Measurements from ENCODE around the gene PIK3C2A.
"Not testable (repeated sequence)": the region's sequence is repeated elsewhere in the genome, so short reads cannot be mapped to it uniquely, and the experiment has no call there.

The PIK3C2A gene

GRCh38 chr11:17228186-17228925, 20.6 kb upstream of the PIK3C2A start:
- H3K9ac ChIP-seq (ENCODE audit: low read depth, low read length); H3K4me1 ChIP-seq (ENCODE audit: insufficient read depth, low read length); H3K9me3 ChIP-seq (ENCODE audit: control insufficient read depth, insufficient read depth, low read length); H3K36me3 ChIP-seq (ENCODE audit: insufficient read depth, low read length): not testable (repeated sequence)

- Histone ChIP-seq H3K9me3 (ENCODE audit: control insufficient read depth, insufficient read depth, low read length) (no peaks in the 10 kb centered on the region), H3K4me1 (ENCODE audit: insufficient read depth, low read length) (no peaks in the 10 kb centered on the region; the same call in 1 of the 2 replicates), H3K9ac (ENCODE audit: low read depth, low read length) (no peak overlapping the region), H3K36me3 (ENCODE audit: insufficient read depth, low read length) (no peaks in the 10 kb centered on the region)
Measured at GRCh38 chr11:17224727-17225126, 16.9 kb upstream of the PIK3C2A start.

GRCh38 chr11:17221968-17222367, 14.2 kb upstream of the PIK3C2A start:
- no peaks in the 10 kb centered on the region for H3K36me3 ChIP-seq (ENCODE audit: insufficient read depth, low read length)
- H3K9me3 ChIP-seq (ENCODE audit: control insufficient read depth, insufficient read depth, low read length), result no peaks in the 10 kb centered on the region
- peaks cover 4% of the 10 kb centered on the region; the same call in 1 of the 2 replicates for H3K4me1 ChIP-seq (ENCODE audit: insufficient read depth, low read length)
- no peak overlapping the region for H3K9ac ChIP-seq (ENCODE audit: low read depth, low read length)

- Histone ChIP-seq H3K4me1 (ENCODE audit: insufficient read depth, low read length) (peaks cover 4% of the 10 kb centered on the region; the same call in 1 of the 2 replicates), H3K9ac (ENCODE audit: low read depth, low read length) (no peak overlapping the region), H3K36me3 (ENCODE audit: insufficient read depth, low read length) (no peaks in the 10 kb centered on the region), H3K9me3 (ENCODE audit: control insufficient read depth, insufficient read depth, low read length) (no peaks in the 10 kb centered on the region)
Measured at GRCh38 chr11:17219016-17219415, 11.2 kb upstream of the PIK3C2A start.

GRCh38 chr11:17218403-17218802, 10.6 kb upstream of the PIK3C2A start:
- Histone ChIP-seq H3K9me3 (ENCODE audit: control insufficient read depth, insufficient read depth, low read length) (no peaks in the 10 kb centered on the region), H3K4me1 (ENCODE audit: insufficient read depth, low read length) (peaks cover 4% of the 10 kb centered on the region; the same call in 1 of the 2 replicates), H3K36me3 (ENCODE audit: insufficient read depth, low read length) (no peaks in the 10 kb centered on the region), H3K9ac (ENCODE audit: low read depth, low read length) (no peak overlapping the region)

- H3K4me1 ChIP-seq (ENCODE audit: insufficient read depth, low read length), result peaks cover 4% of the 10 kb centered on the region; the same call in 1 of the 2 replicates
- no peak overlapping the region for H3K9ac ChIP-seq (ENCODE audit: low read depth, low read length)
- no peaks in the 10 kb centered on the region for H3K9me3 ChIP-seq (ENCODE audit: control insufficient read depth, insufficient read depth, low read length)
- H3K36me3 ChIP-seq (ENCODE audit: insufficient read depth, low read length), result no peaks in the 10 kb centered on the region
Measured at GRCh38 chr11:17217401-17217800, 9.6 kb upstream of the PIK3C2A start.

GRCh38 chr11:17214338-17214737, 6.6 kb upstream of the PIK3C2A start:
- Histone ChIP-seq H3K4me1 (ENCODE audit: insufficient read depth, low read length) (0 out of 2 replicates have a peak, but pooled peaks cover 4% of the 10 kb centered on the region), H3K36me3 (ENCODE audit: insufficient read depth, low read length) (no peaks in the 10 kb centered on the region), H3K9ac (ENCODE audit: low read depth, low read length) (no peak overlapping the region), H3K9me3 (ENCODE audit: control insufficient read depth, insufficient read depth, low read length) (no peaks in the 10 kb centered on the region)

- H3K9me3 ChIP-seq (ENCODE audit: control insufficient read depth, insufficient read depth, low read length), result no peaks in the 10 kb centered on the region
- no peaks in the 10 kb centered on the region for H3K36me3 ChIP-seq (ENCODE audit: insufficient read depth, low read length)
- no peaks in the 10 kb centered on the region for H3K4me1 ChIP-seq (ENCODE audit: insufficient read depth, low read length)
- no peak overlapping the region for H3K9ac ChIP-seq (ENCODE audit: low read depth, low read length)
Measured at GRCh38 chr11:17211286-17211685, 3.5 kb upstream of the PIK3C2A start.

GRCh38 chr11:17209939-17210245, 2.1 kb upstream of the PIK3C2A start:
- H3K9me3 ChIP-seq (ENCODE audit: control insufficient read depth, insufficient read depth, low read length), result no peaks in the 10 kb centered on the region
- no peaks in the 10 kb centered on the region for H3K4me1 ChIP-seq (ENCODE audit: insufficient read depth, low read length)
- no peaks in the 10 kb centered on the region for H3K36me3 ChIP-seq (ENCODE audit: insufficient read depth, low read length)
- no peak overlapping the region for H3K9ac ChIP-seq (ENCODE audit: low read depth, low read length)

- Histone ChIP-seq H3K9me3 (ENCODE audit: control insufficient read depth, insufficient read depth, low read length) (no peaks in the 10 kb centered on the region), H3K9ac (ENCODE audit: low read depth, low read length) (peak overlapping the region; percentile 93), H3K4me1 (ENCODE audit: insufficient read depth, low read length) (no peaks in the 10 kb centered on the region), H3K36me3 (ENCODE audit: insufficient read depth, low read length) (no peaks in the 10 kb centered on the region)
Measured at GRCh38 chr11:17208257-17208999, 642 bp upstream of the PIK3C2A start.

- H3K9me3 ChIP-seq (ENCODE audit: control insufficient read depth, insufficient read depth, low read length), result no peaks in the 10 kb centered on the region
- H3K4me1 ChIP-seq (ENCODE audit: insufficient read depth, low read length), result no peaks in the 10 kb centered on the region
- H3K36me3 ChIP-seq (ENCODE audit: insufficient read depth, low read length), result no peaks in the 10 kb centered on the region
- H3K9ac ChIP-seq (ENCODE audit: low read depth, low read length), result peak overlapping the region; percentile 93
Measured at GRCh38 chr11:17206463-17206862, 1.3 kb downstream of the PIK3C2A start.

- no peak overlapping the region for H3K9ac ChIP-seq (ENCODE audit: low read depth, low read length)
- H3K9me3 ChIP-seq (ENCODE audit: control insufficient read depth, insufficient read depth, low read length), result no peaks in the 10 kb centered on the region; the same call in 1 of the 2 replicates
- no peaks in the 10 kb centered on the region for H3K4me1 ChIP-seq (ENCODE audit: insufficient read depth, low read length)
- H3K36me3 ChIP-seq (ENCODE audit: insufficient read depth, low read length), result peaks cover 4% of the 10 kb centered on the region
Measured at GRCh38 chr11:17197431-17197898, 10.3 kb downstream of the PIK3C2A start.

GRCh38 chr11:17188675-17189074, 19.1 kb downstream of the PIK3C2A start:
- H3K36me3 ChIP-seq (ENCODE audit: insufficient read depth, low read length), result peaks cover 4% of the 10 kb centered on the region
- no peak overlapping the region for H3K9ac ChIP-seq (ENCODE audit: low read depth, low read length)
- H3K9me3 ChIP-seq (ENCODE audit: control insufficient read depth, insufficient read depth, low read length), result no peaks in the 10 kb centered on the region; the same call in 1 of the 2 replicates
- no peaks in the 10 kb centered on the region for H3K4me1 ChIP-seq (ENCODE audit: insufficient read depth, low read length)

- Histone ChIP-seq H3K9me3 (ENCODE audit: control insufficient read depth, insufficient read depth, low read length) (no peaks in the 10 kb centered on the region), H3K4me1 (ENCODE audit: insufficient read depth, low read length) (no peaks in the 10 kb centered on the region), H3K9ac (ENCODE audit: low read depth, low read length) (no peak overlapping the region), H3K36me3 (ENCODE audit: insufficient read depth, low read length) (no peaks in the 10 kb centered on the region; the same call in none of the 2 replicates)
Measured at GRCh38 chr11:17186932-17187692, 20.7 kb downstream of the PIK3C2A start.

Data from ES-I3 (cell line).